Hypothalamus (tissue), 51 donors: ENCODE data around the gene KLHL1.
"Not testable (repeated sequence)": the region's sequence is repeated elsewhere in the genome, so short reads cannot be mapped to it uniquely, and the experiment has no call there.

Source experiments
- DNase-seq, 51 donors: peaks; one replicate each; lab custom pipeline; 2025; lab: John Stamatoyannopoulos, UW

The KLHL1 gene

GRCh38 chr13:70108356-70109105 is at the start of gene KLHL1:
Gene KLHL1, minus strand, starts transcription at chr13:70108452. Its CDS starts 753 bp downstream, at chr13:70107699.
- DNase-seq: peak in 18 of 51 donors; percentile 0 to 45 (median 9)

- not testable (repeated sequence) for DNase-seq
These were observed 34.4 kb upstream of the KLHL1 start for GRCh38 chr13:70142658-70143057.

- no peak for DNase-seq
These were observed 19.8 kb upstream of the KLHL1 start for GRCh38 chr13:70128098-70128497.

GRCh38 chr13:70125693-70126092 is 17.4 kb upstream of the KLHL1 start:
- DNase-seq: no peak

GRCh38 chr13:70117338-70117905 is 9.2 kb upstream of the KLHL1 start:
- DNase-seq: no peak

- peak in 20 of 51 donors; percentile 0 to 54 (median 13) for DNase-seq
These were observed 562 bp downstream of the KLHL1 start, which contains the start of gene ATXN8OS for GRCh38 chr13:70107498-70108281. Gene ATXN8OS, plus strand, starts transcription at chr13:70107826.

- DNase-seq: peak in 7 of 51 donors; percentile 1 to 54 (median 16)
These were observed 1.1 kb downstream of the KLHL1 start for GRCh38 chr13:70107125-70107497.

GRCh38 chr13:70104481-70104880 is 3.8 kb downstream of the KLHL1 start:
- no peak for DNase-seq

GRCh38 chr13:70098669-70099068 is 9.6 kb downstream of the KLHL1 start:
- DNase-seq: no peak

GRCh38 chr13:70090036-70090723 is 18.1 kb downstream of the KLHL1 start:
- DNase-seq: no peak

- DNase-seq: no peak
These were observed 19.3 kb downstream of the KLHL1 start for GRCh38 chr13:70088926-70089325.

- DNase-seq: no peak
These were observed 21.0 kb downstream of the KLHL1 start for GRCh38 chr13:70087247-70087646.

- peak in 4 of 51 donors; percentile 1 to 4 (median 2) for DNase-seq
These were observed 28.2 kb downstream of the KLHL1 start for GRCh38 chr13:70080012-70080411.

GRCh38 chr13:70054572-70054971 is 53.7 kb downstream of the KLHL1 start:
- no peak for DNase-seq

GRCh38 chr13:70051531-70051930 is 56.7 kb downstream of the KLHL1 start:
- no peak for DNase-seq

- DNase-seq: no peak
These were observed 64.6 kb downstream of the KLHL1 start for GRCh38 chr13:70043685-70044084.

- no peak for DNase-seq
These were observed 66.1 kb downstream of the KLHL1 start for GRCh38 chr13:70042193-70042592.

- DNase-seq: no peak
These were observed 74.0 kb downstream of the KLHL1 start for GRCh38 chr13:70034286-70034685.

GRCh38 chr13:70027551-70027950 is 80.7 kb downstream of the KLHL1 start:
- no peak for DNase-seq

- peak in 1 of 51 donors; percentile 1 for DNase-seq
These were observed 84.7 kb downstream of the KLHL1 start for GRCh38 chr13:70023516-70023915.

GRCh38 chr13:70022646-70023045 is 85.6 kb downstream of the KLHL1 start:
- no peak for DNase-seq
